Activated T-cell treated with anti-CD3 and anti-CD28 coated beads, Interleukin-2, amount 50 U/mL, for 24 hours (primary cell): ENCODE results near the gene CCDC71L.

Experiments used
- DNase-seq: peaks from one replicate; pipeline ENCODE4 v3.0.0-alpha.2; 2020
- H3K27ac Mint-ChIP-seq: 2 replicates; pipeline ENCODE4 v1.8.0; 2020; ENCODE audit warnings: mild to moderate bottlenecking, mixed read lengths
- H3K27me3 Mint-ChIP-seq: 2 replicates; pipeline ENCODE4 v1.8.0; 2020; ENCODE audit warnings: mixed read lengths
- H3K36me3 Mint-ChIP-seq: 2 replicates; pipeline ENCODE4 v1.8.0; 2020; ENCODE audit warnings: low read depth, mixed read lengths
- H3K4me1 Mint-ChIP-seq: 2 replicates; pipeline ENCODE4 v1.8.0; 2020; ENCODE audit warnings: low read depth, mixed read lengths
- H3K4me3 Mint-ChIP-seq: 2 replicates; pipeline ENCODE4 v1.8.0; 2020; ENCODE audit warnings: mild to moderate bottlenecking, moderate library complexity, mixed read lengths
- H3K9me3 Mint-ChIP-seq: 2 replicates; pipeline ENCODE4 v1.8.0; 2020; ENCODE audit warnings: mixed read lengths

Gene CCDC71L

GRCh38 chr7:106671160-106671559, 10.2 kb upstream of the CCDC71L start:
- H3K27ac Mint-ChIP-seq, result peak overlapping the region; percentile 40
- DNase-seq, result no peak
- peaks cover 2% of the 10 kb centered on the region for H3K9me3 Mint-ChIP-seq
- peaks cover 20% of the 10 kb centered on the region for H3K4me1 Mint-ChIP-seq
- H3K36me3 Mint-ChIP-seq, result no peaks in the 10 kb centered on the region
- H3K27me3 Mint-ChIP-seq, result no peaks in the 10 kb centered on the region
- no peak overlapping the region for H3K4me3 Mint-ChIP-seq

GRCh38 chr7:106668861-106669524, 8.0 kb upstream of the CCDC71L start:
- H3K27me3 Mint-ChIP-seq, result no peaks in the 10 kb centered on the region
- H3K4me3 Mint-ChIP-seq, result no peak overlapping the region
- peaks cover 2% of the 10 kb centered on the region for H3K9me3 Mint-ChIP-seq
- no peak overlapping the region for H3K27ac Mint-ChIP-seq
- H3K4me1 Mint-ChIP-seq, result peaks cover 20% of the 10 kb centered on the region
- no peak for DNase-seq
- no peaks in the 10 kb centered on the region for H3K36me3 Mint-ChIP-seq

- H3K27ac Mint-ChIP-seq, result no peak overlapping the region
- peaks cover 24% of the 10 kb centered on the region for H3K4me1 Mint-ChIP-seq
- no peaks in the 10 kb centered on the region for H3K36me3 Mint-ChIP-seq
- H3K9me3 Mint-ChIP-seq, result no peaks in the 10 kb centered on the region
- DNase-seq, result no peak
- H3K4me3 Mint-ChIP-seq, result no peak overlapping the region
- H3K27me3 Mint-ChIP-seq, result no peaks in the 10 kb centered on the region
Measured at GRCh38 chr7:106666353-106666752, 5.4 kb upstream of the CCDC71L start.

- Mint-ChIP-seq H3K9me3 (peaks cover 3% of the 10 kb centered on the region), H3K36me3 (peaks cover 10% of the 10 kb centered on the region), H3K4me3 (no peak overlapping the region), H3K27me3 (no peaks in the 10 kb centered on the region), H3K4me1 (peaks cover 21% of the 10 kb centered on the region), H3K27ac (no peak overlapping the region)
- DNase-seq, result no peak
Measured at GRCh38 chr7:106664343-106664742, 3.4 kb upstream of the CCDC71L start.

- DNase-seq, result peak; percentile 91
- H3K27ac Mint-ChIP-seq, result peak overlapping the region; percentile 93
- no peaks in the 10 kb centered on the region for H3K27me3 Mint-ChIP-seq
- H3K36me3 Mint-ChIP-seq, result peaks cover 25% of the 10 kb centered on the region
- peaks cover 42% of the 10 kb centered on the region for H3K4me1 Mint-ChIP-seq
- peaks cover 3% of the 10 kb centered on the region for H3K9me3 Mint-ChIP-seq
- H3K4me3 Mint-ChIP-seq, result peak overlapping the region; percentile 84
Measured at GRCh38 chr7:106659963-106660861, 746 bp downstream of the CCDC71L start.

- H3K4me3 Mint-ChIP-seq, result peak overlapping the region; percentile 84
- peaks cover 25% of the 10 kb centered on the region for H3K36me3 Mint-ChIP-seq
- no peaks in the 10 kb centered on the region for H3K27me3 Mint-ChIP-seq
- peaks cover 42% of the 10 kb centered on the region for H3K4me1 Mint-ChIP-seq
- peak overlapping the region; percentile 93 for H3K27ac Mint-ChIP-seq
- H3K9me3 Mint-ChIP-seq, result peaks cover 3% of the 10 kb centered on the region
- no peak for DNase-seq
Measured at GRCh38 chr7:106659166-106659962, 1.6 kb downstream of the CCDC71L start.

- Mint-ChIP-seq H3K4me1 (peaks cover 42% of the 10 kb centered on the region), H3K4me3 (peak overlapping the region; percentile 84), H3K9me3 (peaks cover 3% of the 10 kb centered on the region), H3K36me3 (peaks cover 25% of the 10 kb centered on the region), H3K27me3 (no peaks in the 10 kb centered on the region), H3K27ac (peak overlapping the region; percentile 93)
- DNase-seq, result no peak
Measured at GRCh38 chr7:106658316-106659165, 2.4 kb downstream of the CCDC71L start.

- Mint-ChIP-seq H3K27ac (peak overlapping the region; percentile 86), H3K4me1 (peaks cover 41% of the 10 kb centered on the region), H3K9me3 (peaks cover 3% of the 10 kb centered on the region), H3K36me3 (peaks cover 25% of the 10 kb centered on the region), H3K27me3 (no peaks in the 10 kb centered on the region), H3K4me3 (peak overlapping the region; percentile 67)
- DNase-seq, result no peak
Measured at GRCh38 chr7:106657085-106657991, 3.6 kb downstream of the CCDC71L start.

GRCh38 chr7:106655703-106656498, 5.1 kb downstream of the CCDC71L start:
- Mint-ChIP-seq H3K27me3 (no peaks in the 10 kb centered on the region), H3K36me3 (peaks cover 22% of the 10 kb centered on the region), H3K27ac (no peak overlapping the region), H3K4me1 (peaks cover 29% of the 10 kb centered on the region), H3K9me3 (no peaks in the 10 kb centered on the region), H3K4me3 (no peak overlapping the region)
- no peak for DNase-seq

- Mint-ChIP-seq H3K36me3 (peaks cover 7% of the 10 kb centered on the region), H3K27me3 (no peaks in the 10 kb centered on the region), H3K4me1 (peaks cover 19% of the 10 kb centered on the region), H3K4me3 (no peak overlapping the region), H3K9me3 (no peaks in the 10 kb centered on the region), H3K27ac (no peak overlapping the region)
- DNase-seq, result no peak
Measured at GRCh38 chr7:106653488-106653887, 7.5 kb downstream of the CCDC71L start.

- Mint-ChIP-seq H3K9me3 (no peaks in the 10 kb centered on the region), H3K36me3 (peaks cover 7% of the 10 kb centered on the region), H3K4me3 (no peak overlapping the region), H3K27ac (no peak overlapping the region), H3K4me1 (peaks cover 13% of the 10 kb centered on the region), H3K27me3 (peaks cover 4% of the 10 kb centered on the region)
- no peak for DNase-seq
Measured at GRCh38 chr7:106652909-106653308, 8.0 kb downstream of the CCDC71L start.

GRCh38 chr7:106652092-106652491, 8.9 kb downstream of the CCDC71L start:
- Mint-ChIP-seq H3K4me3 (no peak overlapping the region), H3K9me3 (no peaks in the 10 kb centered on the region), H3K27me3 (peaks cover 5% of the 10 kb centered on the region), H3K36me3 (peaks cover under 1% of the 10 kb centered on the region), H3K4me1 (peaks cover 6% of the 10 kb centered on the region), H3K27ac (no peak overlapping the region)
- no peak for DNase-seq
